ENCODE data around the gene NBEA.
"Not testable (repeated sequence)": the region's sequence is repeated elsewhere in the genome, so short reads cannot be mapped to it uniquely, and the experiment has no call there.

The NBEA gene

GRCh38 chr13:35086667-35087066, 144.6 kb downstream of the NBEA start:
- no peak for DNase-seq (ENCODE audit: low read depth)
- no peak overlapping the region for H3K4me3 ChIP-seq (ENCODE audit: low read depth, low read length)
- TF ChIP-seq CTCF (IDR thresholded peaks at IDR 0.05; ENCODE audit: low read depth, low read length, missing control alignments): no peak

- H3K4me3 ChIP-seq (ENCODE audit: low read depth, low read length): no peak overlapping the region
- no peak for TF ChIP-seq CTCF (IDR thresholded peaks at IDR 0.05; ENCODE audit: low read depth, low read length, missing control alignments)
- DNase-seq (ENCODE audit: low read depth): no peak
Observed at GRCh38 chr13:35092251-35092650, 150.2 kb downstream of the NBEA start.

GRCh38 chr13:35092751-35093150, 150.7 kb downstream of the NBEA start:
- no peak for TF ChIP-seq CTCF (IDR thresholded peaks at IDR 0.05; ENCODE audit: low read depth, low read length, missing control alignments)
- no peak for DNase-seq (ENCODE audit: low read depth)
- H3K4me3 ChIP-seq (ENCODE audit: low read depth, low read length): no peak overlapping the region

- no peak overlapping the region for H3K4me3 ChIP-seq (ENCODE audit: low read depth, low read length)
- TF ChIP-seq CTCF (IDR thresholded peaks at IDR 0.05; ENCODE audit: low read depth, low read length, missing control alignments): no peak
- no peak for DNase-seq (ENCODE audit: low read depth)
Observed at GRCh38 chr13:35093356-35093755, 151.3 kb downstream of the NBEA start.

- not testable (repeated sequence) for DNase-seq (ENCODE audit: low read depth); H3K4me3 ChIP-seq (ENCODE audit: low read depth, low read length)
Observed at GRCh38 chr13:35106771-35107170, 164.7 kb downstream of the NBEA start.

GRCh38 chr13:35107535-35107934, 165.5 kb downstream of the NBEA start:
- no peak overlapping the region for H3K4me3 ChIP-seq (ENCODE audit: low read depth, low read length)
- TF ChIP-seq CTCF (IDR thresholded peaks at IDR 0.05; ENCODE audit: low read depth, low read length, missing control alignments): no peak
- DNase-seq (ENCODE audit: low read depth): no peak

GRCh38 chr13:35113612-35114011, 171.5 kb downstream of the NBEA start:
- H3K4me3 ChIP-seq (ENCODE audit: low read depth, low read length); DNase-seq (ENCODE audit: low read depth): not testable (repeated sequence)

- H3K4me3 ChIP-seq (ENCODE audit: low read depth, low read length): no peak overlapping the region
- TF ChIP-seq CTCF (IDR thresholded peaks at IDR 0.05; ENCODE audit: low read depth, low read length, missing control alignments): no peak
- DNase-seq (ENCODE audit: low read depth): no peak
Observed at GRCh38 chr13:35127466-35127865, 185.4 kb downstream of the NBEA start.
